HG03039 (cell line): ENCODE data around the gene CAT.

Source experiments
- ATAC-seq: cut with Tn5 transposase; IDR thresholded peaks from one replicate; pipeline ENCODE4 v1.9.1; 2021; ENCODE audit warnings: mild to moderate bottlenecking, moderate library complexity; ENCODE audit not compliant: unreplicated experiment

The CAT gene

GRCh38 chr11:34493926-34494595, 55.3 kb downstream of the CAT start:
- ATAC-seq, result no peak

- no peak for ATAC-seq
Measured at GRCh38 chr11:34495239-34495723, 56.5 kb downstream of the CAT start.

- no peak for ATAC-seq
Measured at GRCh38 chr11:34495724-34496377, 57.1 kb downstream of the CAT start.

- ATAC-seq, result no peak
Measured at GRCh38 chr11:34499719-34500500, 61.2 kb downstream of the CAT start.

GRCh38 chr11:34501500-34501899, 62.8 kb downstream of the CAT start:
- no peak for ATAC-seq

- ATAC-seq, result no peak
Measured at GRCh38 chr11:34501949-34502348, 63.2 kb downstream of the CAT start.

GRCh38 chr11:34502949-34503348, 64.2 kb downstream of the CAT start:
- no peak for ATAC-seq

- ATAC-seq, result no peak
Measured at GRCh38 chr11:34505874-34506273, 67.1 kb downstream of the CAT start.

- no peak for ATAC-seq
Measured at GRCh38 chr11:34507156-34507555, 68.4 kb downstream of the CAT start.

GRCh38 chr11:34507610-34508009, 68.9 kb downstream of the CAT start:
- no peak for ATAC-seq

- no peak for ATAC-seq
Measured at GRCh38 chr11:34508524-34508923, 69.8 kb downstream of the CAT start.

- ATAC-seq, result no peak
Measured at GRCh38 chr11:34509336-34509876, 70.7 kb downstream of the CAT start.

- ATAC-seq, result no peak
Measured at GRCh38 chr11:34510218-34510617, 71.5 kb downstream of the CAT start.

- ATAC-seq, result no peak
Measured at GRCh38 chr11:34510673-34511072, 71.9 kb downstream of the CAT start.

GRCh38 chr11:34512840-34513681, 74.3 kb downstream of the CAT start:
- no peak for ATAC-seq

GRCh38 chr11:34513682-34514449, 75.1 kb downstream of the CAT start, which contains the start of gene ELF5:
TSS of gene ELF5 (minus strand) at chr11:34513794. CDS start at chr11:34505749, 8,045 bp downstream.
- ATAC-seq, result no peak

GRCh38 chr11:34514597-34514996, 75.9 kb downstream of the CAT start:
- ATAC-seq, result no peak

- ATAC-seq, result no peak
Measured at GRCh38 chr11:34516247-34517040, 77.7 kb downstream of the CAT start.
